ENCODE measurements around the gene NMT1. TPM values are rescaled to one million over a fixed set of nuclear protein-coding genes. Genes with fewer than 3 reads are reported as not detected.

The NMT1 gene
- total and polyA plus RNA-seq, 2 experiments from 2014 or later = 95.6 to 298 TPM

- H3K9me3 Mint-ChIP-seq = no peaks in the 10 kb centered on the region
- peaks cover 25% of the 10 kb centered on the region for H3K79me2 ChIP-seq (replicated peaks; ENCODE audit: insufficient read depth)
- peaks cover 15% of the 10 kb centered on the region; the same call in 1 of the 2 replicates for H4K20me1 ChIP-seq (replicated peaks; ENCODE audit: insufficient read depth)
- H3K4me1 ChIP-seq (ENCODE audit: insufficient read depth) = peaks cover 35% of the 10 kb centered on the region
- H2AFZ ChIP-seq = no peak overlapping the region
- DNase-seq (ENCODE audit: low spot score) (peak; percentile 93), ATAC-seq (peak; percentile 48)
- H3K4me2 ChIP-seq = peak overlapping the region; percentile 95
- peaks cover 31% of the 10 kb centered on the region for H3K4me1 Mint-ChIP-seq
- peak; percentile 75 to 85 for TF ChIP-seq CTCF (conservative IDR thresholded peaks at IDR 0.05; ENCODE audit: low read depth in 2 of 2)
- no peak for TF ChIP-seq JUNB (IDR thresholded peaks at IDR 0.05; ENCODE audit: unreplicated experiment)
- H3K36me3 ChIP-seq (ENCODE audit: insufficient read depth) = no peaks in the 10 kb centered on the region
- peaks cover 12% of the 10 kb centered on the region for H3K36me3 Mint-ChIP-seq (ENCODE audit: low read depth)
- H3F3A ChIP-seq (replicated peaks; ENCODE audit: low read depth) = peaks cover 14% of the 10 kb centered on the region
- peak overlapping the region; percentile 95 for H3K4me3 ChIP-seq
- peak overlapping the region; percentile 94 for H3K27ac Mint-ChIP-seq
- peaks cover 33% of the 10 kb centered on the region for H3K27me3 Mint-ChIP-seq (ENCODE audit: insufficient read depth, low read depth, poor library complexity)
- peak overlapping the region; percentile 100 for H3K4me3 Mint-ChIP-seq
- H3K27me3 ChIP-seq (ENCODE audit: insufficient read depth) = peaks cover 5% of the 10 kb centered on the region; the same call in 1 of the 2 replicates
- H3K27ac ChIP-seq (ENCODE audit: low read depth) = peak overlapping the region; percentile 70
- H3K9me2 ChIP-seq (ENCODE audit: insufficient read depth) = no peaks in the 10 kb centered on the region
Measured at GRCh38 chr17:45149037-45149668, 88.0 kb downstream of the NMT1 start.

- Histone ChIP-seq H3K4me2 (peak overlapping the region; percentile 95), H3K9me2 (ENCODE audit: insufficient read depth) (no peaks in the 10 kb centered on the region), H3F3A (replicated peaks; ENCODE audit: low read depth) (peaks cover 14% of the 10 kb centered on the region), H2AFZ (no peak overlapping the region), H3K79me2 (replicated peaks; ENCODE audit: insufficient read depth) (peaks cover 25% of the 10 kb centered on the region), H3K4me3 (peak overlapping the region; percentile 95), H3K4me1 (ENCODE audit: insufficient read depth) (peaks cover 33% of the 10 kb centered on the region), H3K27me3 (ENCODE audit: insufficient read depth) (peaks cover 5% of the 10 kb centered on the region; the same call in 1 of the 2 replicates), H4K20me1 (replicated peaks; ENCODE audit: insufficient read depth) (peaks cover 15% of the 10 kb centered on the region; the same call in 1 of the 2 replicates), H3K36me3 (ENCODE audit: insufficient read depth) (no peaks in the 10 kb centered on the region), H3K27ac (ENCODE audit: low read depth) (peak overlapping the region; percentile 70; the same call in 1 of the 2 replicates)
- ATAC-seq (no peak; the same call in 2 of the 3 replicates), DNase-seq (ENCODE audit: low spot score) (peak; percentile 59)
- Mint-ChIP-seq H3K36me3 (ENCODE audit: low read depth) (peaks cover 12% of the 10 kb centered on the region), H3K9me3 (no peaks in the 10 kb centered on the region), H3K4me3 (peak overlapping the region; percentile 100), H3K27ac (peak overlapping the region; percentile 92), H3K27me3 (ENCODE audit: insufficient read depth, low read depth, poor library complexity) (peaks cover 30% of the 10 kb centered on the region), H3K4me1 (peaks cover 30% of the 10 kb centered on the region)
- TF ChIP-seq NANOG (IDR thresholded peaks at IDR 0.05; ENCODE audit: borderline replicate concordance) (no peak), REST (IDR thresholded peaks at IDR 0.05; ENCODE audit: unreplicated experiment) (peak; percentile 6)
Measured at GRCh38 chr17:45149669-45150664, 88.8 kb downstream of the NMT1 start.
